Sigmoid colon (tissue), 7 donors: ENCODE data around the gene TBX3. TPM values are rescaled to one million over a fixed set of nuclear protein-coding genes. Genes with fewer than 3 reads are reported as not detected.

Experiments used
- DNase-seq: peaks from one replicate; pipeline ENCODE4 v3.0.0-alpha.2; 2019
- H3K27ac ChIP-seq, 4 donors: fragments of 200-600 bp; sonication (generic); one replicate each; pipeline ENCODE4 v1.5.1; 2016 to 2019; ENCODE audit warnings: mild to moderate bottlenecking in 1 of 4
- H3K27me3 ChIP-seq, 3 donors: fragments of 200-600 bp; sonication (generic); one replicate each; pipeline ENCODE4 v1.5.1; 2019; ENCODE audit warnings: mild to moderate bottlenecking in 1 of 3
- H3K36me3 ChIP-seq, 4 donors: fragments of 200-600 bp; sonication (generic); one replicate each; pipeline ENCODE4 v1.5.1; 2016 to 2019
- H3K4me1 ChIP-seq, 4 donors: fragments of 200-600 bp; sonication (generic); one replicate each; pipeline ENCODE4 v1.5.1; 2017 to 2019
- H3K4me3 ChIP-seq, 4 donors: fragments of 200-600 bp; sonication (generic); one replicate each; pipeline ENCODE4 v1.5.1; 2017 to 2019; ENCODE audit warnings: mild to moderate bottlenecking in 2 of 4, moderate library complexity in 1 of 4
- H3K9me3 ChIP-seq, 4 donors: fragments of 200-600 bp in 3 of 4; sonication (generic) in 3 of 4; one replicate each; pipeline versions ENCODE4 v1.5.1 to v1.6.1; 2013 to 2019
- EP300 ChIP-seq, 4 donors: sonication (generic); formaldehyde crosslinking; IDR thresholded peaks; one replicate each; pipeline ENCODE4 v1.6.1; 2017; ENCODE audit warnings: antibody characterized with exemption in 4 of 4
- POLR2A ChIP-seq, 2 donors: fragments of 450-650 bp; IDR thresholded peaks; one replicate each; pipeline ENCODE4 v1.6.1; 2016; ENCODE audit warnings: antibody characterized with exemption in 2 of 2, mild to moderate bottlenecking in 2 of 2, moderate library complexity in 2 of 2
- POLR2AphosphoS5 ChIP-seq, 4 donors: sonication (generic); formaldehyde crosslinking; IDR thresholded peaks; one replicate each; pipeline ENCODE4 v1.6.1; 2017; ENCODE audit warnings: antibody characterized with exemption in 4 of 4
- WGBS, 2 donors: extraction: QIAGEN DNeasy Blood & Tissue Kit; methylation state at CpG; one replicate each; pipeline ENCODE4 v1.1.7; 2013; 5-methylcytosine and 5-hydroxymethylcytosine counted together
- intact Hi-C: fragments of 100-400 bp; cut with DNase I; formaldehyde crosslinking; loops from one replicate; pipeline ENCODE4 v1.15.1; 2023
- polyA plus RNA-seq, 3 donors: library from polyadenylated mRNA; stranded (reverse); fragments of 200-250 nt; gene quantifications; one replicate each; pipeline ENCODE4 v1.2.3, GENCODE V29; 2013
- total RNA-seq, 4 donors: library from RNA; depleted of rRNA; stranded (reverse); fragments of >200 nt; gene quantifications; one replicate each; pipeline ENCODE4 v1.1.0, GENCODE V29; 2016
- TF ChIP-seq, protein P1 (sequence below), 4 experiments: fragments of 450-650 bp in 3 of 4; fragments of 200-600 bp in 1 of 4; IDR thresholded peaks; one replicate each; pipeline ENCODE4 v1.5.1; 2016 to 2019; ENCODE audit warnings: antibody characterized with exemption in 4 of 4, mild to moderate bottlenecking in 3 of 4, moderate library complexity in 2 of 4
- donor health status: healthy with polysubstance abuse.
- donor health status: Bipolar disorder and iron deficiency.
- donor health status: healthy.

The TBX3 gene
- total and polyA plus RNA-seq, 7 donors: 2.3 to 9.7 (median 6.2) TPM

DNA sequence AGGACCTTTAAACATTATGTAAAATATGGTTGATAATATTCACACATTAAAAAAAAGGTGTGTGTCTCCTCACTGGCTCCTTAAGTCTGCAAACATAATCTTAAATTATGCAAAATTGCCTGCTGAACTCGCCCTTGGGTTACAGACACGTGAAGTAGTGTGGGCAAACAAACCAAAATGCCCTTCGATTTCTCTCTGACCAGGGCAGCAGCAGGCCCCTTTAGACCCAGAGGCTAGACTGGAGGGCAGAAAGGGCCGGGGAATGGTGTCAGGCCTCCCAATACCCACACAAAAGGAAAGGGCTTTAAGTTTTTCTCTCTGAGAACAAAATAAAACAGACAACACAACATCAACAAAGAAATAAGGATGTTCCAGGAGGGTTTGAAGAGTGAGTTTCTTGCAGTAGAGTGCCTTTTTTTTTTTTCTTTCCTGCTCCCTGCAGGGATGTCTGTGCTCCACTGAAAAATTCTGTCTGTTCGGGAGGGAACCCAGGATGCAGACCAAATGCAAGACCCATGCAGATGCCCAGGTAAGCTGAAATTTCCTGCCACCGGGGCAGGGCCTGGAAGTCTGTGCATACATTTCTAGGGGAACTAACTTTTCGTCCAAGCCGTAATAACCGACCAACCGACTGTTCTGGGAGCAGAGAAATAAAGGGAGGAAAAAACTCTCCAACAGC, 1.7 kb downstream of the TBX3 start:
- TF ChIP-seq, protein P1, sequence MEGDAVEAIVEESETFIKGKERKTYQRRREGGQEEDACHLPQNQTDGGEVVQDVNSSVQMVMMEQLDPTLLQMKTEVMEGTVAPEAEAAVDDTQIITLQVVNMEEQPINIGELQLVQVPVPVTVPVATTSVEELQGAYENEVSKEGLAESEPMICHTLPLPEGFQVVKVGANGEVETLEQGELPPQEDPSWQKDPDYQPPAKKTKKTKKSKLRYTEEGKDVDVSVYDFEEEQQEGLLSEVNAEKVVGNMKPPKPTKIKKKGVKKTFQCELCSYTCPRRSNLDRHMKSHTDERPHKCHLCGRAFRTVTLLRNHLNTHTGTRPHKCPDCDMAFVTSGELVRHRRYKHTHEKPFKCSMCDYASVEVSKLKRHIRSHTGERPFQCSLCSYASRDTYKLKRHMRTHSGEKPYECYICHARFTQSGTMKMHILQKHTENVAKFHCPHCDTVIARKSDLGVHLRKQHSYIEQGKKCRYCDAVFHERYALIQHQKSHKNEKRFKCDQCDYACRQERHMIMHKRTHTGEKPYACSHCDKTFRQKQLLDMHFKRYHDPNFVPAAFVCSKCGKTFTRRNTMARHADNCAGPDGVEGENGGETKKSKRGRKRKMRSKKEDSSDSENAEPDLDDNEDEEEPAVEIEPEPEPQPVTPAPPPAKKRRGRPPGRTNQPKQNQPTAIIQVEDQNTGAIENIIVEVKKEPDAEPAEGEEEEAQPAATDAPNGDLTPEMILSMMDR (IDR thresholded peaks at IDR 0.05): no peak
- TF ChIP-seq EP300 (IDR thresholded peaks at IDR 0.05): no peak
- no peak for TF ChIP-seq POLR2A (IDR thresholded peaks at IDR 0.05)
- no peak for TF ChIP-seq POLR2AphosphoS5 (IDR thresholded peaks at IDR 0.05)
- peaks cover 0 to 28% (median 20%) of the 10 kb centered on the region in 4 donors for H3K4me1 ChIP-seq
- no peak for DNase-seq
- H3K27ac ChIP-seq: peak overlapping the region; percentile 78 to 89 (median 84)
- no peaks in the 10 kb centered on the region for H3K9me3 ChIP-seq
- intact Hi-C loops: loop anchor here (5.0 kb wide), 4 partner anchors 530 to 1070 kb away; partner anchors contain the start of gene RBM19
- peaks cover 9 to 26% (median 13%) of the 10 kb centered on the region in 3 donors for H3K27me3 ChIP-seq
- 4 to 23% methylated on average over 10 of the region's 10 CpGs for WGBS, 2 donors
- peak overlapping the region; percentile 52 to 60 (median 55) for H3K4me3 ChIP-seq
- H3K36me3 ChIP-seq: no peaks in the 10 kb centered on the region

DNA sequence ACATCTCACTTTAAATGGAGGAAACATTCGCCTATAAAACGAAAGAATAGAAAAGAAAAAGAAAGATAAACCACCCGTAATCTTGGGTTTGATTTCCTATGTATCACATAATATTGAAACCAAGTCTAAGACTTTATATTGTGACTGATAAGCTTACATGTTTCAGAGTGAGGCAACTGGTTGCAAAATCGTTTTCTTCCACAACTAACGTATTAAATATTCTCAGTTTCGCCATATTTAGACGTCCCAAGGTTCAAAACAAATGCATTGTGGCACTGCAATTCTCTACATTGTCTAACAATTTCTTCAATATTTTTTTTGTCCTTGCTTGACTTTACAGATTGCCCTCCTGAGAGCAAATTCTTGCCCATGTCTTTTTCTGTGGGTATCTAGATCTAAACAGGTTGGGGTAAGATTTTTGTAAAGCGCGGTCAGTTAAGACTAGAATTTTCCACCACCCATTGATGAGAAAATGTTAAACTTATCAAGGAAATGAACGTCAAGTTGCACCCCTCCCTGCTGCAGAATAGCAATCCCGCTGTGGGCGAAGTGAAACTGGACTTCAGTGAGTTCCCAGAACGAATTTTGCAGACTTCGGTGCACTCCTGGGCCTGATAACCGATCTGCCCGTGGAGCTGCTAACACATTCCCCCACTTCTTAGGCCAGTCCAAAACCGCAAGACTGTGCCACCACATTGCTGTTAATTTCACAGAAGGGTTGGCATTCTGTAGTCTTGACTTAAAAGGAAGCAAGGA, 2.7 kb downstream of the TBX3 start:
- Histone ChIP-seq H3K9me3 (no peaks in the 10 kb centered on the region), H3K27ac (peak overlapping the region; percentile 0 to 87 (median 58)), H3K27me3 (peaks cover 0 to 16% (median 3%) of the 10 kb centered on the region in 3 donors), H3K4me3 (peak overlapping the region; percentile 52 to 60 (median 55)), H3K36me3 (no peaks in the 10 kb centered on the region), H3K4me1 (peaks cover 0 to 20% (median 18%) of the 10 kb centered on the region in 4 donors)
- 15 to 31% methylated on average over 17 of the region's 17 CpGs for WGBS, 2 donors
- TF ChIP-seq, protein P1 (IDR thresholded peaks at IDR 0.05): no peak
- TF ChIP-seq POLR2AphosphoS5 (IDR thresholded peaks at IDR 0.05): peak in 1 of 4 donors; percentile 15
- TF ChIP-seq POLR2A (IDR thresholded peaks at IDR 0.05): no peak
- no peak for TF ChIP-seq EP300 (IDR thresholded peaks at IDR 0.05)
- DNase-seq: no peak
- intact Hi-C loops: loop anchor here (5.0 kb wide), 4 partner anchors 531 to 1071 kb away; partner anchors contain the start of gene RBM19

DNA sequence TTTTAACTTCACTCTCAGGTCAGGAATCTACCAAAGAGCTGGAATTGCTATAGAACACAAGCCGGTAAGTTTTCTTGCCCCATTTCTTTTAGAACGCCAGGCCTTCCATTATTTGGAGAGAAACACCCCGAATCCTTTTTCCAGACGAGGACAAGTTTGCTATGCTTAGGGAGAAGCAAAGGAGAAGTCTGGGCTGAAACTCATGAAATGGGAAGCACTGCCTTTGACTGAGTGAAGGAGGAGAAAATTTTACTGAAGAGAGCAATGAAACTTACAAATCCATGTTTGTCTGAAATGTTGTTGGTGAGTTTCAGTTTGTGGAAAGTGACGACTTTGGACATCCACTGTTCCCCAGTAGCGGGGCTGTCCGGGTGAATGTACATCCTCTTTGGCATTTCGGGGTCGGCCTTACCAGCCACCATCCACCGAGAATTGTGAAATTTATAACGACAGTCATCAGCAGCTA, 3.3 kb downstream of the TBX3 start:
- no peaks in the 10 kb centered on the region for H3K9me3 ChIP-seq
- intact Hi-C loops: loop anchor here (5.0 kb wide), 4 partner anchors 532 to 1072 kb away; partner anchors contain the start of gene RBM19
- peak overlapping the region; percentile 9 to 60 (median 55) for H3K4me3 ChIP-seq

DNA sequence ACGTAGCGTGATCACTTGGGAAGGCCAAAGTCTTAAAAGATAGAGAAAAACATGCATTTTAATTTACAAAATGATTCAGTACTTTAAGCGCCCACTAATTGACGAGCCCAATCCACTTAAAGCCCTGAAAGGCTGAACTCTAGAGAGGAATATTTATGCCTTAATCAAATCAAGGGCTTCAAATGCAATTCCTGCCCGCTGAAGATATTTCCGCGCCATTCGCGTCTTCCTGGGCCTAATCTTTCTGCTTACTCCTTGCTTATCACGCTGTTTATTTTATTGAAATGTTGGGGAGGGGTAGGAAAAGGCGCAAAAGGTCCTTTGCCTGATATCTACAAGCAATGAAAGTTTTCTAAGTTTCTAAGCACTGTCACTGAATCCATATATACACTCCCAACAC, 4.0 kb downstream of the TBX3 start:
- H3K27ac ChIP-seq: peak overlapping the region in 2 of 4 donors; percentile 1 to 16
- intact Hi-C loops: loop anchor here (5.0 kb wide), 4 partner anchors 532 to 1072 kb away; partner anchors contain the start of gene RBM19
- H3K4me1 ChIP-seq: peaks cover 0 to 14% (median 11%) of the 10 kb centered on the region in 4 donors
- H3K36me3 ChIP-seq: no peaks in the 10 kb centered on the region
- no peak for TF ChIP-seq EP300 (IDR thresholded peaks at IDR 0.05)
- TF ChIP-seq, protein P1 (IDR thresholded peaks at IDR 0.05): no peak
- no peak for TF ChIP-seq POLR2AphosphoS5 (IDR thresholded peaks at IDR 0.05)
- no peak for TF ChIP-seq POLR2A (IDR thresholded peaks at IDR 0.05)
- H3K4me3 ChIP-seq: peak overlapping the region in 3 of 4 donors; percentile 2 to 60 (median 55)
- no peaks in the 10 kb centered on the region for H3K9me3 ChIP-seq
- DNase-seq: no peak
- 71 to 88% methylated on average over 11 of the region's 11 CpGs for WGBS, 2 donors
- peaks cover 0 to 4% (median 0%) of the 10 kb centered on the region in 3 donors for H3K27me3 ChIP-seq

More for the DNA sequence above, 3.3 kb downstream of the TBX3 start:
- TF ChIP-seq, protein P1 (IDR thresholded peaks at IDR 0.05): no peak
- no peak for TF ChIP-seq EP300 (IDR thresholded peaks at IDR 0.05)
- no peak for TF ChIP-seq POLR2A (IDR thresholded peaks at IDR 0.05)
- TF ChIP-seq POLR2AphosphoS5 (IDR thresholded peaks at IDR 0.05): no peak
- 49 to 66% methylated on average over 11 of the region's 11 CpGs for WGBS, 2 donors
- peaks cover 0 to 20% (median 18%) of the 10 kb centered on the region in 4 donors for H3K4me1 ChIP-seq
- H3K36me3 ChIP-seq: no peaks in the 10 kb centered on the region
- H3K27ac ChIP-seq: peak overlapping the region in 2 of 4 donors; percentile 16 to 17
- peaks cover 0 to 10% (median 0%) of the 10 kb centered on the region in 3 donors for H3K27me3 ChIP-seq
- DNase-seq: no peak
